GM21723 (cell line): Measurements from ENCODE around the gene MRPL47.
A peak's percentile ranks its signal among the peaks of the same experiment; 100 is the strongest.
"Not testable (repeated sequence)": the region's sequence is repeated elsewhere in the genome, so short reads cannot be mapped to it uniquely, and the experiment has no call there.

ENCODE experiments used
- ATAC-seq: cut with Tn5 transposase; IDR thresholded peaks from one replicate; pipeline ENCODE4 v1.9.1; 2021; ENCODE audit warnings: mild to moderate bottlenecking, moderate library complexity; ENCODE audit not compliant: unreplicated experiment

MRPL47 gene

GRCh38 chr3:179604321-179605078 is at the start of gene MRPL47, which contains the start of gene NDUFB5:
Gene MRPL47, minus strand, starts transcription at chr3:179604638. Its CDS starts 14 bp downstream, at chr3:179604624.
Gene NDUFB5, plus strand, starts transcription at chr3:179604794. Its CDS starts 22 bp downstream, at chr3:179604816.
- peak; percentile 97 for ATAC-seq

- ATAC-seq = peak; percentile 70
These were observed 48.8 kb upstream of the MRPL47 start for GRCh38 chr3:179653096-179653797.

GRCh38 chr3:179652447-179653095 is 48.1 kb upstream of the MRPL47 start, which contains the start of gene USP13:
Gene USP13, plus strand, starts transcription at chr3:179653040. Its CDS starts 186 bp downstream, at chr3:179653226.
- peak; percentile 58 for ATAC-seq

GRCh38 chr3:179651687-179652446 is 47.4 kb upstream of the MRPL47 start:
- ATAC-seq = no peak

- ATAC-seq = no peak
These were observed 41.7 kb upstream of the MRPL47 start for GRCh38 chr3:179646177-179646576.

DNA sequence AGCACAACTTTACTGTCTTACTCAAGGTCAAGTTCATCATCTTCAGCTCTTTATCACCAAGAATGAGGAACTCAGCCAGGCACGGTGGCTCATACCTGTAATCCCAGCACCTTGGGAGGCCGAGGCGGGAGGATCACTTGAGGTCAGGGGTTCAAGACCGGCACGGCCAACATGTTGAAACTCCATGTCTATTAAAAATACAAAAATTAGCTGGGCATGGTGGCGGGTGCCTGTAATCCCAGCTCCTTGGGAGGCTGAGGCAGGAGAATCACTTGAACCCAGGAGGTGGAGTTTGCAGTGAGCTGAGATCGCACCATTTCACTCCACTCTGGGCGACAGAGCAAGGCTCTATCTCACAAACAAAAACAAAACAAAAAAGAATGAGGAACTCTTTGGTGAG is 39.4 kb upstream of the MRPL47 start:
- not testable (repeated sequence) for ATAC-seq

- no peak for ATAC-seq
These were observed 38.4 kb upstream of the MRPL47 start for GRCh38 chr3:179642871-179643270.

DNA sequence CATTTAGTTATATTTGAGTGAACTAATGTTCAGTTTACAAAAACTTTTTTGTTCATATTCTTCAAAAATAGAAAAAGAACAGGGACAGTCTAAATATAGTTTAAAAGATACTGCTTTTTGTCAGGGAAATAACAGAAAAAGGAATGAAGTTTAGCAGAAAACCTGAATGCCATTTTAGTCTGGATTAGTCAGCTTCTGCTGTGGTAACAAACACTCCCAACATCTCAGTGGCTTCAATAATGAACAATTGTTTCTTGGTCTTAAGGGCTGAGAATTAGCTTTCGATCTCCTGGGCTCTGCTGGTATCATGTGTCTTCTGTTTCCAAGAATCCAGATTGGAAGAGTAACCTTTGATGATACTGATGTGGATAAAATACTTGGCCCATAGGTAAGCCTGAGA is 36.0 kb upstream of the MRPL47 start:
- ATAC-seq = no peak

DNA sequence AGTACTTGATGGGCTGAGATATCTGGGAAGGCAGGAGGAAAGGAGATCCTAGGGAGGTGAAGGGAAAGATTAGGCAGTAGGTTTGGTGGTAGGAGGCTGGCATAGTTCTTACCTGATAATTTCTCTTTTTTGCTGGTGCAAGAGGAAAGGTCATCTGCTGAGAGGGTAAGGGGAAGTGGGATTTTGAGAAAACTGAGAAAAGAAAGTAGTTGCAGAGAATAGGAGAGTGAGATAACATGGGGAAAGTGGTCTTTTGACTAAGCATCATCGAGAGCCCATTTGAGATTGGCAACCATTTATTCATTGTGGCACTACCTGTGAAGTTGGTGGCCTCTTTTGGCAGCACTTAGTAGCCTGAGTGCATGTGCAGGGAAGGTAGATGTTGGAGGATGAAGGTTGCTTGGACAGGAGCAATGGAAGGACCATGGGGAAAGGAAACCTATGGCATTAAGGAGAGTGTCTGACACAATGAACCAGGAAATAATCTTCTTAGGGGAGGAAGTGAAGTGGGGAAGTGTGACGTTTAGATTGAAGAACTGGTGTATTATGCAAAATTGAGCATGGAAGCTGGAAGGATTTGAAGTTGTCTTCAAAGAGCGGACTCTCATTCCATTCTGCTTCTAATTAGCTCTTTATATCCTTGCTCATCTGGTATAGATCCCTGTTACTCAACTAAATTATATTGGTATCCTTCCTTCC is 26.5 kb upstream of the MRPL47 start:
- no peak for ATAC-seq

GRCh38 chr3:179624451-179624850 is 20.0 kb upstream of the MRPL47 start:
- ATAC-seq = no peak

- no peak for ATAC-seq
These were observed 17.6 kb upstream of the MRPL47 start for GRCh38 chr3:179622023-179622422.

DNA sequence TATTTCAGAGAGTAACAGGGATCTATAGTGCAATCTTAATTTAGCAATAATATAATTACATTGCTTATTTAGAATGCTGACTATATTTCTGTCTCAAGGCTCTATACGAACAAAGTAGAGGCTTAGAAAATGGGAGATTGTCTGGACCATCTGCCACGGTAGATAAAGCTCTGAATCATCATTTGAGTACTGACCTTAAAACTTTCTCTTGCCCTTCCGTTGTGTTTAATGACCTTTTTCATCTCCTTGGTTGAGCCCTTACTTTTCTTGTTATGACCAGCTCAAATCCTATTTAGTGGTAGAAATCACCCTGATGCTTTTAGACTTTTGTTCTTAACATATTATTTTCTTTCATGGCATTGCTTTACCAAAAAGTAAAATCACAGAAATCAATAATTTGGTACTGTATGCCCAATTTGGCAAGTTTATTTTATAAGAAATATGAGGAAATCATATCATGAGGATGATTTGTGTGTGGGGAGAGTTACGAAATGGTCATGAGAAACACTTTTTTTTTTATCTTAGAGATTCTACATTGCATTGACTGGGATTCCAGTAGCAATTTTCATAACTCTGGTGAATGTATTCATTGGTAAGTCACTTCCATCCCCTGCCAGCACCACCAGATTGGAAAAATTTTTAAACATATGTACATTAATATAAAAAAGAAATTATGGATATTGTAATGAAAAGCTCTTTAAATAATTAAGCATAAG is 11.2 kb upstream of the MRPL47 start:
- no peak for ATAC-seq

DNA sequence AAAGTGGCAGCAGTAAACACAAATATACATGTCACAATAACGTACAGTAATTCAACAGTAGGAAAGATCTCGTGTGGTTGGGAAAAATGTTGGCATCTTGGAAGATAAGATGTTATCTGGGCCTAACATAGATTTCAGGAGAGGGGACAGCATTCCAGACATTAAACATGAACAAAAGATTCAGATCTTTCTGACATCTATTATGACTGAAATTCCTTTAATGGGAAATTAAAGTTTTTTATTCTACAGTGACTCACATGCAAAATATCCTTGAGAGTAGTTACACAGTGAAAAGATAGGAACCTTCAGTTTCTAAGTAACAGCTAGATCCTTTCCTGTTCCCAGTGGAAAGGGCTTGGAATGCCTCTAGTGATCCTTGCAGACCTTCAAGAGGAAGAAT is 9.4 kb upstream of the MRPL47 start:
- ATAC-seq = no peak

GRCh38 chr3:179610066-179610465 is 5.6 kb upstream of the MRPL47 start:
- no peak for ATAC-seq

GRCh38 chr3:179608931-179609720 is 4.7 kb upstream of the MRPL47 start:
- peak; percentile 51 for ATAC-seq

GRCh38 chr3:179606534-179607085 is 2.2 kb upstream of the MRPL47 start:
- ATAC-seq = peak; percentile 25

DNA sequence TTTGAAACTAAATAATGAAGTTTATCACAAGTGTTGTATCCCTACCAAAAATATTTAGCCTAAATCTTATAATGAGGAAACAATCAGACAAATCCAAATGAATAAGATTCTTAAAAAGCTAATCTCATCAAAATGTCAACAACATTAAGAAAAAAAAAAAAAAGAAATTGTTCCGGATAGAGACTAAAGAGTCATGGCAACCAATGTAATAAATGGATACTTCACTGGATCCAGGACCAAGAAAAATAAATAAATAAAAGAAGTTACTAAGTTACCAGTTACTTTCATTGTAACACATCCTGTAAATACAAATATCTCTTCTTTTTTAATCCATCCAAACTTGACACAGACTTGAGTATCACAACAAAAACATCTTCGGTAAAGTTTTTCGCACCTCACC is 607 bp downstream of the MRPL47 start:
- ATAC-seq = no peak

DNA sequence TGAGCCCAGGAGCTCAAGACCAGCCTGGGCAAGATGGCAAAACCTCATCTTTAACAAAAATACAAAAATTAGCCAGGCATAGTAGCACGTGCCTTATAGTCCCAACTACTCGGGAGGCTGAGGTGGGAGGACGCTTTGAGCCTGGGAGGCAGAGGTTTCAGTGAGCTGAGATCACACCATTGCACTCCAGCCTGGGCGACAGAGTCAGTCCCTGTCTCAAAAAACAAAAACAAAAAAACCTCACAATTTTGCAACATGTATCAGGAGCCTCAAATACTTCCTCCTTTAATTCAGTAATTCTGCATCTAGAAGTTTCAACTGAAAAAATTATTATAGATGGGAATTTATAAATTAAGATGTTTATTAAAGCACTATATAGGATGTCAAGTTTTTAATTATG is 1.1 kb downstream of the MRPL47 start:
- no peak for ATAC-seq

DNA sequence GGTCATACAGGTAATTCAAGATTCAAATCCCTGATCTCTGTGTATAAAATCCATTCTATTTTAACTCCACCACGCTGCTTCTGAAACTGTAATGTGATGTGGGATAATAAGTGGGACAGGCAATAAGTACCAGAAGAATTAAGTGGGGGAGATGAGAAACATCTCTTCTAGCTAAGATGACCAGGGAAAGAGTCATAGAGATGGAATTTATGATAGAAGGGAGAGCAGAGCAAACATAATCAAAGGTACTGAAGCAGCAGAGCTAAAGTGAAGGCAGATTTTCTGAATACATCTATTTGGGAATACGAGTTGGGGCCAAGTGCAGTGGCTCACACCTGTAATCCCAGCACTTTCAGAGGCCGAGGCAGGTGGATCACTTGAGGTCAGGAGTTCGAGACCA is 4.9 kb downstream of the MRPL47 start:
- no peak for ATAC-seq
